Activated CD4-positive, alpha-beta T cell treated with anti-CD3 and anti-CD28 coated beads for 24 hours (primary cell): Measurements from ENCODE around the gene ACP7.
"Not testable (repeated sequence)": the region's sequence is repeated elsewhere in the genome, so short reads cannot be mapped to it uniquely, and the experiment has no call there.

Experiments used
- DNase-seq, 2 donors: peaks; one replicate each; pipeline ENCODE4 v3.0.0-alpha.2; 2020; ENCODE audit warnings: low read depth in 2 of 2

ACP7 gene

DNA sequence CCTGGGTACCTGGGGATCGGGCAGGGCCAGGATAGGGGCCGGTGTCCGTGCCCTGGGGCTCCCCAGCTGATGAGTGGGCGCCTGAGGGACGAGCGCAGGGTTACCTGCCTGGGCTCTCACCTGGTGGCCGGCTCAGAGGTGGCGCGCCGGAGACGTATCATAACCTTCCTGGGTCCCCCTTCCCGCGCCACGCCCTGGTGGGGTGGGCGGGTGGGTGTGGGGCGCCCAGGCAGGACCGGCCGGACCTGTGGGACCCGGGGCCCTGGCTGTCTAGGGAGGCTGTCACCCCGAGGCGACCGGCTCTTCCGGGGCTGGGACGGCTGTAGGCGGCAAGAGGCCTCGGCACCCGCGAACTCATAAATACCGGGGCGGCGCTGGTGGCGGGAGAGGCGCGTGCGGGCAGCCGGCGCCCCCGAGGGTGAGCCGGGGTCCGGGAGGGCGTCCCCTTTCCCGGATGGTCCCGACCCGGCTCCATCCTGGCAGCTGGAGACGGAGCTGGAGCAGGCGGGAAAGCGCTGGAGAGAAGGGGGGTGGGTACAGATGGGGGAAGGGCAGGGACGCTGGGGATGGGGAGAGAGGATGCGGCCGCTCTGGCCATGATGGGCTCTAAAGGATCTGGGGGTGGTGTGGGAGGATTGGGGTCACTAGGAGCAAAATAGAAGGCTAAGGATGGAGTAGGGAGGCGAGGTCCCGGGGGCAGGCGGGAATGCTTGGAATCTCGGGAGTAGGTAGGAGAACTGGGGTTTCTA, at the start of gene ACP7:
Gene ACP7 (plus strand): TSS at position 386 of the 749 bp plus-strand sequence. CDS start 902 bp downstream, outside the sequence.
- peak in 1 of 2 donors; percentile 6 for DNase-seq

DNA sequence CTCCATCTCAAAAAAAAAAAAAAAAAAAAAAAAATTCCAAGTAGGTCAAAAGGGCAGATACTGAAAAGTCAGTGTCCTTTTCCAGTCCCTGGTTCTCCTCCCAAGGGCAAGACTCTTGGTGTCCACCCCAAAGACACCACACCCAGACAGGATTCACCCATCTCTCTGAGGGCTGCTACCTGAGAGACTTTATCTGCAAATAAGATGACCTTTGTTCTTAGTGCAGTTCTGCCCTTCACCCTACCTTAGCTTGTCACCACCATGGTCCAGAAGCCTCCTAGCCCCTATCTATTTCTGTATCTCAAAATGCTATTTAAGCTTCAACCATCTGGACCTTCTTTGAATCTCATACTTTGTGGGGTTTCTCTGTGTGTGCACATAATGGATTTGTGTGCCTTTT, 47.6 kb upstream of the ACP7 start:
- DNase-seq = no peak

DNA sequence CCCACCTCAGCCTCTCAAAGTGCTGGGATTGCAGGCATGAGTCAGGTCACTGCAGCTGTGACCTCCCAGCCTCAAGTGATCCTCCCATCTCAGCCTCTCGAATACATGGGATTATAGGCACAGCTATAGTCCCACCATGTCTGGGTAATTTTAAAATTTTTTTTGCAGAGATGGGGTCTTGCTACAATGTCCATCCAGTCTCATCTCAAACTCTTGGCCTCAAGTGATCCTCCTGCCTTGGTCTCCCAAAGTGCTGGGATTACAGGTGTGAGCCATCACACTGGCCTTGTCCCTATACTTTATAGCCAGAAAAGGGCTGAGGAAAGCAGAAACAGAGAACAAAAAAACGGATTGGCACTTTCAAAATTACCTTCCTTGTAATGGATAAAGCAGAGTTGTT, 47.0 kb upstream of the ACP7 start:
- DNase-seq = no peak

- DNase-seq = no peak
These were observed 46.1 kb upstream of the ACP7 start for GRCh38 chr19:39038098-39038497.

DNA sequence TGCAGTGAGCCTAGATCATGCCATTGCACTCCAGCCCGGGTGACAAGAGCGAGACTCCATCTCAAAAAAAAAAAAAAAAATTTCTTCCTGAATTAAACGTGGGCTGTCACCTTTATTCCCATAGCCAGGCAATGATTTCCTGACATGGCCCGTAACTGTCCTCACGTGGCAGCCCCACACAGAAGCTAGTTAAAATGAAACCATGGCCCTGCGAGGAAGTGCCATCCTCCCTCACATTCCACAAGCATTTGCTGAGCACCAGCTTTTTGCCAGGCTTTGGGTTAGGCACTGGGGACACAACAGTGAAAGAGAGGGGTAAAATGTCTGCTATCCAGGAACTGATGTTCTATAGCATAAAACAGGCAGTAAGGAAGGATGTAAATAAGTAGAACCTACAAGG, 38.7 kb upstream of the ACP7 start:
- no peak for DNase-seq

DNA sequence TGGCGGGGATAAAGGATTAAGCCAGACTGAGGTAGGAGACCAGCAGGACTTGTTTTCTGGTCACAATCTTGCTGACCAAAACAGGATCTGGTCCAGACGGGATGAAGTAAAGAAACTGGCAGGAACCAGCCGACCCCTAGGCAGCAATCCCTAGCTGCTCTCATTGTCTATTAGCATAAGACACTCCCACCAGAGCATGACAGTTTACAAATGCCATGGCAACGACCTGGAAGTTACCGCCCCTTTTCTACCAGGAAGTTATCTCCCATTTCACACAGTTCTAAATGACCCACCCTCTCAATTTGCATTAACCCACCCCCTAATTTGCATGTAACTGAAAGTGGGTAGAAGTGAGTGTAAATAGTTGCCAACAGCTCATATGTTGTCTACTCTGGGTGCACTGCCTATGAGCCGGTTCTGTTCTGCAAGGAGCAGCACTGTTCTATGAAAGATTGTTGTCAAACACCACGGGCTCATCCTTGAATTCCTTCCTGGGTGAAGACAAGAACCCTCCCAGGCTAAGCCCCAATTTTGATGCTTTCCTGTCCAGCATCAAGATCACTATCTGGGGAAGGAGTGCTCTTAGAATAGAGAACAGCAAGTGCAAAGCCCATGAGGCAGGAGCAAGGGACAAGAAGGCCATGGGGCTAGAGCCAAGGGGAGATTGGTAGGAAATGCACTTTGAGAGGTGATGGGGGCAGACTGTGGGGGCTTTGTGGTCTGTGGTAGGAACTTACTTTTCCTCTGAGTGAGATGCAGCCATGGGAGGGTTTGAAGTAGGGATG, 37.9 kb upstream of the ACP7 start:
- DNase-seq = no peak

GRCh38 chr19:39047073-39047472, 37.1 kb upstream of the ACP7 start:
- DNase-seq = no peak

DNA sequence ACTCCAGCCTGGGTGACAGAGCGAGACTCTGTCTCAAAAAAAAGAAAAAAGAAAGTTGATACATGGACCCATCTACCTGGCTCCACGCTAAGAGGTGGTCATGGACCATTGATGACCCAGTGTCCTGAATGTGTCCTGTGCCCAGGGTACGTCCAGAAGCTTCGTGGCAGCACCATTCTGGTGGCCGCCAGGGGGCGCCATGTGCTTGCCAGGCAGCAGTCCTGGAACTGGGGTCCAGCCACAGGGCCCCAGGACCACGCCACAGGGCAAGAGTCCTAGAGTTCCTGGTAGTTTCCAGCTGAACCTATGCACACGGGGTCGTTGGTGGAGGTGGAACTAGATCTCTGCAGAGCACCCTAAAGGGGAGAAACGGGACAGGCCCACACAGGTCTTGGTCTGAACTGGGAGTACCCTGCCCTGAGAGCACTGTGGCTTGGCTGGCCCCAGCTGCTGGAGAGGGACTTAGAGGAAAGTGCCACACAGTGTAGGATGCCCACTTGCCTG, 31.9 kb upstream of the ACP7 start:
- peak; percentile 41 to 59 for DNase-seq

DNA sequence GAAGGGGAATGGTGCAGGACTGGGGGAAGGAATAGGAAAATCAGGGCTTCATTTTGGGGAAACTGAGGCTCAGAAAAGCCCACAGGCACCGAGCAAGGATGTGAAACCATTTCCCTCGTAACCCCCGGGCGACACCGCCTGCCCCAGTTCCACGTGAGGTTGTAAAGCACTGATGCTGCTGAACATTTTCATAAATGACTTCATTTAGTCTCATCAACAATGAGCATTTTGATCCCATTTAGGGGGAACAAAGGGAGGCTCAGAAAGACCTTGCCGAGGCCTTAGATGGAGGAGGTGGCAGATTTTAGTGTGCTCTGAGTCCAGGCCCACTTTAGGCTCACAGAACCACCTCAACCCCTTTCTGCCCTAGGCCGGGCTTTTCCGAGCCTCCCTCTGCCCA, 31.3 kb upstream of the ACP7 start:
- DNase-seq = no peak

GRCh38 chr19:39053276-39054090, 30.7 kb upstream of the ACP7 start:
- no peak for DNase-seq

GRCh38 chr19:39054091-39054470, 30.1 kb upstream of the ACP7 start:
- no peak for DNase-seq

- DNase-seq = no peak
These were observed 26.6 kb upstream of the ACP7 start for GRCh38 chr19:39057615-39058014.

DNA sequence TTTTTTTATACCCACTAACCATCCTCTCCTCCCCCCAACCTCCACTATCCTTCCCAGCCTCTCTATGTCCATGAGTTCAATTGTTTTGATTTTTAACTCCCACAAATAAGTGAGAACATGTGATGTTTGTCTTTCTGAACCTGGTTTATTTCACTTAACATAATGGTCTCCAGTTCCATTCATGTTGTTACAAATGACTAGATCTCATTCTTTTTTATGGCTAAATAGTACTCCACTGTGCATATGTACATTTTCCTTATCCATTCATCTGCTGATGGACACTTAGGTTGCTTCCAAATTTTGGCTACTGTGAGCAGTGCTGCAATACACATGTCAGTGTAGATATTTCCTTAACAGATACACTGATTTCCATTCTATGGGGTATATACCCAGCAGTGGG, 24.9 kb upstream of the ACP7 start:
- no peak for DNase-seq

DNA sequence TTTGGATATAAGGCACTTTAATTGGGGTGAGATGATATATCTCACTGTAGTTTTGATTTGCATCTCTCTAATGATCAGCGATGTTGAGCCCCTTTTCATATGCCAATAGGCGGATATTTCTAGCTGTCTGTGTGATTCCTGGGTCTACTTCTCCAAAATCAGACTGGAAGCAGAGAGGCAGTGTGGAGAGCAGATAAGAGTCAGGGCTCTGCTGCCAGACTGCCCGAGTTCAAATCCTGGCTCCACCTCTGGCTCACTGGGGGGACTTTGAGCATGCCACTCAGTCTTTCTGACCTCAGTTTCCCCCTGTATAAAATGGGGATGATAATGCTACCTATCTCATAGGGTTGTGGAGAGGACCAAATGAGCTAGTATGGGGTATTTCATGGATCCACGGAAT, 24.0 kb upstream of the ACP7 start:
- DNase-seq = no peak

- no peak for DNase-seq
These were observed 19.8 kb upstream of the ACP7 start for GRCh38 chr19:39064405-39064804.

DNA sequence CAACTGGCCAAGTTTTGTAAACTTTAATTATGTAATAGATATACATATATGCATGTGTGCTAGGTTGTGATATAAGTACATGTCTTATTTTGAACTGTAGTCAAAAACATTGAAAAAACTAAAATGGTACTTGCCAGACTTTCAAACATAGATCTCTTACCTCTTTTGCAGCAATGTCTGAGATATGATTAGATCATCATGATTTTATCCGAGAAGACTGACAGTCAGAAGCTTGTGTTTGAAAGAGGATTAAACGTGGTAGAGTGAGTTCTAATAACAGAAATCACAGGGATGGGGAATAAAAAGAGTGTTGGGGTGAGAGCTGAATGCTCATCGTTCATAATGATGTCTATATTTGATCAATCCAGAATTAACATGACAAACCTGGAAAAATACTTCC, 18.2 kb upstream of the ACP7 start:
- no peak for DNase-seq

DNA sequence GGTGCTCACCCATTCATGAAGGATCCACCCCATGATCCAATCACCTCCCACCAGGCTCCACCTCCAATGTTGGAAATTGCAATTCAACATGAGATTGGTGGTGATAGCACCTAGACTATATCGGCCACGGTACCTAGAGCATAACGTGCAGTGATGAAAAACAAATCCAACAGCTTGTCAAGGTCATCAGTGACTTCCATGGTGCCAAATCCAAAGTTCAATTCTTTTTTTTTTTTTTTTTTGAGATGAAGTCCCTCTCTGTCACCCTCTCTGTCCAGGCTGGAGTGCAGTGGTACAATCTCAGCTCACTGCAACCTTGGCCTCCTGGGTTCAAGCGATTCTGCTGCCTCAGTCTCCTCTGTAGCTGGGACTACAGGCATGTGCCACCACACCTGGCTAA, 17.1 kb upstream of the ACP7 start:
- no peak for DNase-seq

GRCh38 chr19:39068259-39068658, 15.9 kb upstream of the ACP7 start:
- not testable (repeated sequence) for DNase-seq

GRCh38 chr19:39070888-39071287, 13.3 kb upstream of the ACP7 start:
- DNase-seq = no peak

- DNase-seq = no peak
These were observed 9.9 kb upstream of the ACP7 start for GRCh38 chr19:39074205-39074692.

DNA sequence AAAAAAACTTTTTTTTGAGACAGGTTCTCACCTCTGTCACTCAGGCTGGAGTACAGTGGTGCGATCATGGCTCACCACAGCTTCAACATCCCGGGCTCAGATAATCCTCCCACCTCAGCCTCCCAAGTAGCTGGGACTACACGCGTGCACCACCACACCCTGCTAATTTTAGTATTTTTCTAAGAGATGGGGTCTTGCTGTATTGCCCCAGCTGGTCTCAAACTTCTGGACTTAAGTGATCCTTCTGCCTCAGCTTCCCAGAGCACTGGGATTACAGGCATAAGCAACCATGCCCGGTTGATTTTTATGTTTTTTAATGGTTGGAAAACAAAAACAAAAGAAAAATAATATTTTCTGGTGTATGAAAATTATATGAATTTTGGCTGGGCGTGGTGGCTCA, 9.2 kb upstream of the ACP7 start:
- DNase-seq = no peak

GRCh38 chr19:39077323-39077722, 6.8 kb upstream of the ACP7 start:
- DNase-seq = no peak
